A549 (cell line): ENCODE results near the gene GPR78. TPM values are rescaled to one million over a fixed set of nuclear protein-coding genes. Genes with fewer than 3 reads are reported as not detected.

ENCODE experiments used
- ATAC-seq, 2 experiments: fragments of 200-7000 bp in 1 of 2; fragments of >200 bp in 1 of 2; cut with Nextera tagmentation in 1 of 2; cut with Tn5 transposase in 1 of 2; 3 replicates each; pipeline versions ENCODE4 v1.8.0 to v1.9.1; 2018 to 2020; ENCODE audit warnings: mild to moderate bottlenecking in 1 of 2, moderate library complexity in 1 of 2
- CTCF ChIA-PET: fragments of 300-600 bp; sonication (Branson Sonifier 250); formaldehyde crosslinking; extraction: SDS; loops from one replicate; lab custom pipeline; 2021; ENCODE audit warnings: antibody characterized with exemption, inconsistent platforms; lab: Yijun Ruan, JAX
- POLR2A ChIA-PET: fragments of 350-600 bp; formaldehyde crosslinking; extraction: SDS; loops from one replicate; lab custom pipeline; 2021; ENCODE audit warnings: antibody characterized with exemption, inconsistent platforms; lab: Yijun Ruan, JAX
- DNase-seq, 2 experiments: peaks; one replicate each; pipeline versions ENCODE4 v3.0.0 to v3.0.0-alpha.2; 2011 to 2016; ENCODE audit warnings: low read depth in 1 of 2, low spot score in 1 of 2
- FAIRE-seq: peaks from 2 replicates; lab custom pipeline; 2011; peaks lifted over from hg19 to GRCh38; lab: Jason Lieb, UNC
- H3K27ac ChIP-seq, 2 experiments: fragments of >200 bp; sonication (Bioruptor Twin); formaldehyde crosslinking; 3 replicates each; pipeline ENCODE4 v1.5.1; 2016 to 2017
- H3K4me1 ChIP-seq: fragments of >200 bp; sonication (Bioruptor Twin); formaldehyde crosslinking; 3 replicates; pipeline ENCODE4 v1.6.1; 2016
- H3K4me2 ChIP-seq: fragments of >200 bp; sonication (Bioruptor Twin); formaldehyde crosslinking; 3 replicates; pipeline ENCODE4 v1.6.1; 2016
- H3K4me3 ChIP-seq: fragments of >200 bp; sonication (Bioruptor Twin); formaldehyde crosslinking; 3 replicates; pipeline ENCODE4 v1.5.1; 2016
- H3K9me3 ChIP-seq: fragments of >200 bp; sonication (Bioruptor Twin); formaldehyde crosslinking; 3 replicates; pipeline ENCODE4 v1.6.1; 2016
- EHF ChIP-seq: fragments of 250-450 bp; sonication (Bioruptor Pico); IDR thresholded peaks from 2 replicates; pipeline ENCODE4 v1.5.0; 2020; ENCODE audit warnings: mild to moderate bottlenecking
- FOSL2 ChIP-seq, 2 experiments: fragments of 450-650 bp in 1 of 2; fragments of >200 bp in 1 of 2; sonication (Bioruptor Twin) in 1 of 2; formaldehyde crosslinking; IDR thresholded peaks; 2 replicates each; pipeline versions ENCODE4 v1.5.0 to v1.6.1; 2016 to 2020; ENCODE audit warnings: mild to moderate bottlenecking in 1 of 2, moderate library complexity in 1 of 2
- GATA3 ChIP-seq: IDR thresholded peaks from 2 replicates; pipeline ENCODE4 v1.6.1; 2012; ENCODE audit warnings: borderline replicate concordance
- HDAC2 ChIP-seq: fragments of 200-600 bp; sonication (generic); IDR thresholded peaks from 2 replicates; pipeline ENCODE4 v1.6.1; 2016
- JUNB ChIP-seq: fragments of >200 bp; sonication (Bioruptor Twin); formaldehyde crosslinking; IDR thresholded peaks from 2 replicates; pipeline ENCODE4 v1.6.1; 2016
- KDM5A ChIP-seq: fragments of 200-600 bp; sonication (generic); IDR thresholded peaks from 2 replicates; pipeline ENCODE4 v1.6.1; 2016; ENCODE audit warnings: antibody characterized with exemption, mild to moderate bottlenecking
- MAFK ChIP-seq: fragments of 450-650 bp; IDR thresholded peaks from 2 replicates; pipeline ENCODE4 v1.6.1; 2014; ENCODE audit not compliant: partially characterized antibody
- POLR2AphosphoS2 ChIP-seq: conservative IDR thresholded peaks from 2 replicates; pipeline ENCODE4 v1.6.1; 2012; ENCODE audit warnings: low read length, improper control_type of control experiment, inconsistent platforms
- RCOR1 ChIP-seq: fragments of 150-350 bp; IDR thresholded peaks from 2 replicates; pipeline ENCODE4 v1.6.1; 2014; ENCODE audit warnings: antibody characterized with exemption, low read length, low read depth
- RFX5 ChIP-seq: fragments of 450-650 bp; IDR thresholded peaks from 2 replicates; pipeline ENCODE4 v1.7.1; 2014; ENCODE audit warnings: antibody characterized with exemption, mild to moderate bottlenecking, moderate library complexity
- RNF2 ChIP-seq: fragments of 200-600 bp; sonication (generic); IDR thresholded peaks from 2 replicates; pipeline ENCODE4 v1.6.1; 2016; ENCODE audit warnings: low read depth, mild to moderate bottlenecking, antibody characterized with exemption, moderate library complexity, borderline replicate concordance
- ZNF302 ChIP-seq: fragments of 250-450 bp; sonication (Bioruptor Pico); IDR thresholded peaks from 2 replicates; pipeline ENCODE4 v1.9.0; 2021; ENCODE audit warnings: inconsistent platforms, mild to moderate bottlenecking, moderate library complexity
- ZSCAN20 ChIP-seq: fragments of 250-450 bp; sonication (Bioruptor Pico); IDR thresholded peaks from 2 replicates; pipeline ENCODE4 v1.8.0; 2022; ENCODE audit warnings: mild to moderate bottlenecking, moderate library complexity
- WGBS: methylation state at CpG from one replicate; pipeline ENCODE4 v1.1.6; 2017; ENCODE audit errors: missing lambda C conversion rate; 5-methylcytosine and 5-hydroxymethylcytosine counted together
- polyA plus RNA-seq, 4 experiments: library from polyadenylated mRNA; depleted of rRNA in 3 of 4; stranded (reverse); fragments of >200 nt; fragmentation: RNase III in 1 of 4; extraction: RNeasy Plus Mini Kit Qiagen cat#74134 plus additional on column Dnase treatment in 1 of 4; gene quantifications; 2 replicates in 3 of 4; 3 replicates in 1 of 4; pipeline ENCODE4 v1.2.3, GENCODE V29; 2011 to 2017
- TF ChIP-seq, protein P1 (sequence below): fragments of 200-600 bp; sonication (generic); IDR thresholded peaks from 2 replicates; pipeline ENCODE4 v1.6.1; 2016; ENCODE audit warnings: antibody characterized with exemption, mild to moderate bottlenecking, moderate library complexity
- TF ChIP-seq, protein P2 (sequence below): fragments of >200 bp; sonication (Bioruptor Twin); formaldehyde crosslinking; IDR thresholded peaks from 3 replicates; pipeline ENCODE4 v1.5.1; 2016
- TF ChIP-seq, protein P3 (sequence below): fragments of 150-350 bp; IDR thresholded peaks from 2 replicates; pipeline ENCODE4 v1.6.1; 2014; ENCODE audit warnings: low read depth, mild to moderate bottlenecking, low read length

GPR78 gene
- polyA plus RNA-seq, 2 of the 4 experiments (the other 2 are of a cell fraction), result 0.09 TPM; not detected in 1

DNA sequence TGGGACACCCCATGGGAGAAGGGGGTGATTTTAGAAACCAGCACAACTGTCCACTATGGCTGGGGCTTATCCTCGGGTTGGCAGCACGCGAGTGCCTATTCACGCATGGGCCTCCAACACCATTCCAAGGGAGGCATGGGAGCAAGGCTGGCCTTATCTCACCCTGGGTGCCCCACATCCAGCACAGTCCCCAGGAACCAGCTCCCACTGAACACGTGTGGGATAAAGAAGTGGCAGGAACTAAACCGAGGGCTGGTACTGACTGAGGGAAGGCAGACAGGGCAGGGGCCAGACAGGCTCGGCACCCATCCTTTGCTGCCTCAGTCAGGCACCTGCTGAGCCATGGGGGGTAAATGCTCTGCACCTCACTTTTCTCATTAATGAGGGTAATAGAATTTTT lies 43.7 kb upstream of the GPR78 start (continued):
- TF ChIP-seq MAFK, result no peak
- TF ChIP-seq POLR2AphosphoS2, result no peak
- no peak for TF ChIP-seq ZNF302

DNA sequence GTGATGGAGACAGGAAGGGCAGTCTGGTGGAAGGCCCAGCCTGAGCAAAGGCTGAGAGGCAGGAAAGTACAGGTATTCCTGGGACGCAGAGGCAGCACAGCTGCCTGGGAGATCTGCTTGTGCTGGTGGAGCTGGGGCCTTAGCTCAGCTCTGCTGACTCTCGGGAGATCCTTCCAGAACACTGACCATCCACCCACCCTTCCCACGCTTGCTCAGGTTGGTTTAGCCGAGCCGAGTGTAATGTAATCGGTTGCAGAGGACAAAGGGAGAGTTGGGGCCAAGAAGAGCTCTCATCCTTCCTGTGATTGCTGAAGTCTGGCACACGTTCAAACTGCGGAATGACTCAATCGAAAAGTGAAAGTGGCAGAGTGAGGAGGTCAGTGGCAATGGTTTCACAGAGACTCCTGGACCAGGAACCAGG lies 43.1 kb upstream of the GPR78 start:
- H3K9me3 ChIP-seq, result no peaks in the 10 kb centered on the region
- ATAC-seq (peak; percentile 74 to 80), DNase-seq (peak; percentile 44 to 53), FAIRE-seq (no peak)
- no peak for TF ChIP-seq KDM5A
- TF ChIP-seq, protein P1, sequence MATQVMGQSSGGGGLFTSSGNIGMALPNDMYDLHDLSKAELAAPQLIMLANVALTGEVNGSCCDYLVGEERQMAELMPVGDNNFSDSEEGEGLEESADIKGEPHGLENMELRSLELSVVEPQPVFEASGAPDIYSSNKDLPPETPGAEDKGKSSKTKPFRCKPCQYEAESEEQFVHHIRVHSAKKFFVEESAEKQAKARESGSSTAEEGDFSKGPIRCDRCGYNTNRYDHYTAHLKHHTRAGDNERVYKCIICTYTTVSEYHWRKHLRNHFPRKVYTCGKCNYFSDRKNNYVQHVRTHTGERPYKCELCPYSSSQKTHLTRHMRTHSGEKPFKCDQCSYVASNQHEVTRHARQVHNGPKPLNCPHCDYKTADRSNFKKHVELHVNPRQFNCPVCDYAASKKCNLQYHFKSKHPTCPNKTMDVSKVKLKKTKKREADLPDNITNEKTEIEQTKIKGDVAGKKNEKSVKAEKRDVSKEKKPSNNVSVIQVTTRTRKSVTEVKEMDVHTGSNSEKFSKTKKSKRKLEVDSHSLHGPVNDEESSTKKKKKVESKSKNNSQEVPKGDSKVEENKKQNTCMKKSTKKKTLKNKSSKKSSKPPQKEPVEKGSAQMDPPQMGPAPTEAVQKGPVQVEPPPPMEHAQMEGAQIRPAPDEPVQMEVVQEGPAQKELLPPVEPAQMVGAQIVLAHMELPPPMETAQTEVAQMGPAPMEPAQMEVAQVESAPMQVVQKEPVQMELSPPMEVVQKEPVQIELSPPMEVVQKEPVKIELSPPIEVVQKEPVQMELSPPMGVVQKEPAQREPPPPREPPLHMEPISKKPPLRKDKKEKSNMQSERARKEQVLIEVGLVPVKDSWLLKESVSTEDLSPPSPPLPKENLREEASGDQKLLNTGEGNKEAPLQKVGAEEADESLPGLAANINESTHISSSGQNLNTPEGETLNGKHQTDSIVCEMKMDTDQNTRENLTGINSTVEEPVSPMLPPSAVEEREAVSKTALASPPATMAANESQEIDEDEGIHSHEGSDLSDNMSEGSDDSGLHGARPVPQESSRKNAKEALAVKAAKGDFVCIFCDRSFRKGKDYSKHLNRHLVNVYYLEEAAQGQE, result no peak
- TF ChIP-seq RFX5, result no peak
- no peak for TF ChIP-seq FOSL2 (IDR thresholded peaks at IDR 0.05)
- TF ChIP-seq FOSL2 (CRISPR knock-in tag; IDR thresholded peaks at IDR 0.05), result peak; percentile 38; the same call in 1 of the 2 replicates
- peaks cover 29% of the 10 kb centered on the region for H3K4me1 ChIP-seq
- H3K27ac ChIP-seq, result peak overlapping the region; percentile 30 to 73; a peak in 4 of 6 replicates
- WGBS, result 20% methylated on average over 9 of the region's 9 CpGs
- ChIA-PET POLR2A (no interaction called here), CTCF (interaction anchor here (1.3 kb wide), 1 partner anchor 11 kb away, joined by 3 read pairs; no protein-coding TSS in a partner anchor)
- no peak overlapping the region for H3K4me3 ChIP-seq
- H3K4me2 ChIP-seq, result peak overlapping the region; percentile 38

DNA sequence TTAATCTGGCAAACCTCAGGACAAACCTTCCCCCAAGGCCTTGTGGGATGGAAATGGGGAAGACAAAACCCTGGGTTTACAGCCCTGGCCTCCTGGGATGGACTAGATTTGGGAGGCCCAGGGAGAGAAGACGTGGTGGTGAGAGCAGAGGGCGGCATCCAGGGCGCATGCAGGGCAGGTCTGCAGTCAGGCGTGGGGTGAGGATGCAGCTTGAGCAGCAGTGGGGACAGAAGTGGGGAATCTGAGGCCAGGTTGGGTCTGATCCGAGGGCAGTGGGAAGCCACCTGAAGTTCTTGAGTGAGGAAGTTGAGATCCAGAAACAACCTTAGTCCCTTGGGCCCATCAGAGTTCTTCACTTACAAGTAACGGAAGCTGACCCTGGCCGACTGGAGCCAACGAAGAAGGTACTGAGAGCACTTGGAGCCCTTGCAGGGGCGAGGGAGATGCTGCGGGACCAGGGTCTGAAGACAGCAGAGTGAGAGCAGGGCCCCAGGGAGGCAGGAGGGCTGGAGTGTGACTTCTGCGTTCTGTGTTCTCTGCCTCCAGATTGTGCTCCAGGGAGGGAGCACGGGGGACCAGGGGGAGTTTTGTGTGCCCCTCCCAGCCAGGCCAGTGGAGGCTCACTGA lies 42.0 kb upstream of the GPR78 start:
- WGBS, result 89% methylated on average over 12 of the region's 12 CpGs
- H3K27ac ChIP-seq, result peak overlapping the region in 1 of 2 experiments; percentile 73; a peak in 3 of 6 replicates

DNA sequence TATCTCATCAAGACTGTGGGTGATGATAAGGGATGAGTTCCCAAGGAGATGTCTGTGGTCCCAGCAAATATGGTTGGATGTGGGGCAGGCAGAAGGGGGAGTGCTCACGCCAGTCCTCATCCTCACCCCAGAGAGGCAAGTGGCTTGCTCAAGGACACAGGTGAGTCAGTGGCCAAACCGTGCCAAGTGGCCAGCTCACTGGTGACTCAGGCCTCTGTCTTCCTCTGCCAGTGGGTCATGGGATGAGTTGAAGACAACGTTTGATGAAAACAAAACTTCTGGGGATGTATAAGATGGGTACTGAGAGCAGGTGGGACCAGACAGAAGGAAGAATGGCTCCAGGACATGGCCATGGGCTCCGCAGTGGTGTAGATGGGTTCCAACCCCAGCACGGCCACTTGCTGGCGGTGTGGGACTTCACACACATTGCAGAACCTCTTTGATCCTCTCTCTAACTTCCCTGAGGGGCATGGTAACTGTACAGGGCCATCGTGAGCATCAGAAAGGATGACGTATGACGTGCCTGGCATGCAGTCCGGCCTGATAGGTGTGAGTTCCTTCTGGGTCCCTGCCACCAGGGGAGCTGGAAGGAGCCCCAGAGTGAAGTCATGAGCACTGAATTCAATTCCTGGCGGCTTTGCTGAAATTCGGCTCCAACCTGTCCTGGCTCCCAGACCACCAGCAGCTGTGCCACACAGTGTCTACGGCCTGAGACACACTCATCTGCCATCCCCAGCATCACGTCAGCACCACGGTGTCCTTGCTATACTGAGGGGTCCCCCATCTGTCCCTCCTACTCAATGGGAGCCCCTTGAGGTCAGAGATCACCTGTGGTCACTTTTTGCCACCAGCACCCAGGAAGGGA lies 41.3 kb upstream of the GPR78 start:
- DNase-seq (peak; percentile 57 to 62), FAIRE-seq (no peak), ATAC-seq (peak; percentile 72 to 77)
- Histone ChIP-seq H3K4me1 (peaks cover 29% of the 10 kb centered on the region), H3K4me2 (peak overlapping the region; percentile 28; the same call in 2 of the 3 replicates), H3K27ac (peak overlapping the region in 1 of 2 experiments; percentile 73; a peak in 4 of 6 replicates), H3K4me3 (no peak overlapping the region), H3K9me3 (no peaks in the 10 kb centered on the region)
- ChIA-PET POLR2A (no interaction called here), CTCF (interaction anchor here (0.6 to 1.4 kb wide), 2 partner anchors 50 to 70 kb away, joined by 3 to 4 read pairs; no protein-coding TSS in a partner anchor)
- 58% methylated on average over 11 of the region's 15 CpGs for WGBS
- TF ChIP-seq, protein P2, sequence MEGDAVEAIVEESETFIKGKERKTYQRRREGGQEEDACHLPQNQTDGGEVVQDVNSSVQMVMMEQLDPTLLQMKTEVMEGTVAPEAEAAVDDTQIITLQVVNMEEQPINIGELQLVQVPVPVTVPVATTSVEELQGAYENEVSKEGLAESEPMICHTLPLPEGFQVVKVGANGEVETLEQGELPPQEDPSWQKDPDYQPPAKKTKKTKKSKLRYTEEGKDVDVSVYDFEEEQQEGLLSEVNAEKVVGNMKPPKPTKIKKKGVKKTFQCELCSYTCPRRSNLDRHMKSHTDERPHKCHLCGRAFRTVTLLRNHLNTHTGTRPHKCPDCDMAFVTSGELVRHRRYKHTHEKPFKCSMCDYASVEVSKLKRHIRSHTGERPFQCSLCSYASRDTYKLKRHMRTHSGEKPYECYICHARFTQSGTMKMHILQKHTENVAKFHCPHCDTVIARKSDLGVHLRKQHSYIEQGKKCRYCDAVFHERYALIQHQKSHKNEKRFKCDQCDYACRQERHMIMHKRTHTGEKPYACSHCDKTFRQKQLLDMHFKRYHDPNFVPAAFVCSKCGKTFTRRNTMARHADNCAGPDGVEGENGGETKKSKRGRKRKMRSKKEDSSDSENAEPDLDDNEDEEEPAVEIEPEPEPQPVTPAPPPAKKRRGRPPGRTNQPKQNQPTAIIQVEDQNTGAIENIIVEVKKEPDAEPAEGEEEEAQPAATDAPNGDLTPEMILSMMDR, result no peak
- TF ChIP-seq FOSL2 (IDR thresholded peaks at IDR 0.05) (peak; percentile 65), FOSL2 (CRISPR knock-in tag; IDR thresholded peaks at IDR 0.05) (peak; percentile 78), JUNB (peak; percentile 59), KDM5A (no peak)

More for the DNA sequence above, 42.0 kb upstream of the GPR78 start:
- DNase-seq, result no peak
- H3K4me3 ChIP-seq, result no peak overlapping the region
- peaks cover 29% of the 10 kb centered on the region for H3K4me1 ChIP-seq
- no peak for FAIRE-seq
- CTCF ChIA-PET, result interaction anchor here (0.6 to 1.3 kb wide), 2 partner anchors 12 to 51 kb away, joined by 3 read pairs; no protein-coding TSS in a partner anchor
- TF ChIP-seq RNF2, result no peak
- TF ChIP-seq ZSCAN20 (CRISPR knock-in tag), result no peak
- TF ChIP-seq GATA3, result no peak
- TF ChIP-seq, protein P3, sequence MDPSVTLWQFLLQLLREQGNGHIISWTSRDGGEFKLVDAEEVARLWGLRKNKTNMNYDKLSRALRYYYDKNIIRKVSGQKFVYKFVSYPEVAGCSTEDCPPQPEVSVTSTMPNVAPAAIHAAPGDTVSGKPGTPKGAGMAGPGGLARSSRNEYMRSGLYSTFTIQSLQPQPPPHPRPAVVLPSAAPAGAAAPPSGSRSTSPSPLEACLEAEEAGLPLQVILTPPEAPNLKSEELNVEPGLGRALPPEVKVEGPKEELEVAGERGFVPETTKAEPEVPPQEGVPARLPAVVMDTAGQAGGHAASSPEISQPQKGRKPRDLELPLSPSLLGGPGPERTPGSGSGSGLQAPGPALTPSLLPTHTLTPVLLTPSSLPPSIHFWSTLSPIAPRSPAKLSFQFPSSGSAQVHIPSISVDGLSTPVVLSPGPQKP, result no peak
- TF ChIP-seq RCOR1, result no peak
- TF ChIP-seq HDAC2, result no peak
- TF ChIP-seq EHF (CRISPR knock-in tag), result no peak
- POLR2A ChIA-PET, result no interaction called here
- H3K9me3 ChIP-seq, result no peaks in the 10 kb centered on the region
- no peak for ATAC-seq
- H3K4me2 ChIP-seq, result peak overlapping the region; percentile 28; the same call in 2 of the 3 replicates
